Activated T-helper 1 cell treated with anti-CD3 and anti-CD28 coated beads, Interleukin-12 subunit alpha, Interleukin-12 subunit beta, Interleukin-2, Interleukin-4 antibody, amounts not matched to agents 30 ng/mL and 10 ng/mL and 1 ng/mL, durations not matched to agents 14 hours and 24 hours and 36 hours (primary cell): Measurements from ENCODE around the gene PRKCD. TPM values are rescaled to one million over a fixed set of nuclear protein-coding genes. Genes with fewer than 3 reads are reported as not detected.

Source experiments
- DNase-seq: peaks from one replicate; pipeline ENCODE4 v3.0.0; 2021; ENCODE audit warnings: low spot score
- H3K27ac Mint-ChIP-seq: one replicate; pipeline ENCODE4 v1.8.0; 2021; ENCODE audit warnings: mild to moderate bottlenecking, mixed read lengths
- H3K27me3 Mint-ChIP-seq: one replicate; pipeline ENCODE4 v1.8.0; 2022; ENCODE audit warnings: mild to moderate bottlenecking, moderate library complexity, mixed read lengths; ENCODE audit not compliant: insufficient read depth
- H3K36me3 Mint-ChIP-seq: one replicate; pipeline ENCODE4 v1.8.0; 2021; ENCODE audit warnings: low read depth, mixed read lengths
- H3K4me1 Mint-ChIP-seq: one replicate; pipeline ENCODE4 v1.8.0; 2021; ENCODE audit warnings: low read depth, mixed read lengths
- H3K4me3 Mint-ChIP-seq: one replicate; pipeline ENCODE4 v1.8.0; 2021; ENCODE audit warnings: mild to moderate bottlenecking, moderate library complexity, mixed read lengths
- H3K9me3 Mint-ChIP-seq: one replicate; pipeline ENCODE4 v1.8.0; 2021; ENCODE audit warnings: mixed read lengths
- intact Hi-C: fragments of 100-400 bp; cut with micrococcal nuclease; formaldehyde crosslinking; loops from one replicate; pipeline ENCODE4 v1.15.1; 2024
- total RNA-seq: library from RNA; stranded (reverse); gene quantifications from 2 replicates; pipeline ENCODE4 v1.2.3, GENCODE V29; 2022

Gene PRKCD
- total RNA-seq, 1 donor from 2014 or later = 24.8 TPM

DNA sequence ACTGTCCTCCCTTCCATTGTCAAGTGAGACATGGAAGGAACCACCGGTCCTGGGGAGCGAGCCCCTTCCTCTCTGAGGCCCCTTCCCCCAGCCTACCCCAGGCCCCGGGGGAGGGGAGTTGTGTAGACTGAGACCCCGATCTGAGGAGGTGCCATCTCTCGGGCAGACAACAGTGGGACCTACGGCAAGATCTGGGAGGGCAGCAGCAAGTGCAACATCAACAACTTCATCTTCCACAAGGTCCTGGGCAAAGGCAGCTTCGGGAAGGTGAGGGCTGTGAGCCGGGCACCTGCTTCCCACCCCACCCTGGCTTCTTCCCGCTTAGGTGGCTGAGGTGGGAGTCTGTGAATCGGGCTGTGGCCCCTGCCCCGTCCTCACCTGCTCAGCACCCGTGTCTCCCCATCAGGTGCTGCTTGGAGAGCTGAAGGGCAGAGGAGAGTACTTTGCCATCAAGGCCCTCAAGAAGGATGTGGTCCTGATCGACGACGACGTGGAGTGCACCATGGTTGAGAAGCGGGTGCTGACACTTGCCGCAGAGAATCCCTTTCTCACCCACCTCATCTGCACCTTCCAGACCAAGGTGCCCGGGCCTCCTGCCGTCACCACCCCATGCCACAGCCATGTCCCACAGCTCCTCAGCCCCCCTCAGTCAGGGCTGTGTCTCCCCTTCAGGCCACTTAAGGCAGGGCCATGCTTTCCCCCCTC lies 24.9 kb downstream of the PRKCD start:
- H3K4me1 Mint-ChIP-seq = no peaks in the 10 kb centered on the region
- intact Hi-C loops = no loop called here
- H3K36me3 Mint-ChIP-seq = peaks cover 28% of the 10 kb centered on the region
- DNase-seq = no peak
- no peak overlapping the region for H3K4me3 Mint-ChIP-seq
- no peak overlapping the region for H3K27ac Mint-ChIP-seq
- H3K27me3 Mint-ChIP-seq = no peaks in the 10 kb centered on the region
- no peaks in the 10 kb centered on the region for H3K9me3 Mint-ChIP-seq

DNA sequence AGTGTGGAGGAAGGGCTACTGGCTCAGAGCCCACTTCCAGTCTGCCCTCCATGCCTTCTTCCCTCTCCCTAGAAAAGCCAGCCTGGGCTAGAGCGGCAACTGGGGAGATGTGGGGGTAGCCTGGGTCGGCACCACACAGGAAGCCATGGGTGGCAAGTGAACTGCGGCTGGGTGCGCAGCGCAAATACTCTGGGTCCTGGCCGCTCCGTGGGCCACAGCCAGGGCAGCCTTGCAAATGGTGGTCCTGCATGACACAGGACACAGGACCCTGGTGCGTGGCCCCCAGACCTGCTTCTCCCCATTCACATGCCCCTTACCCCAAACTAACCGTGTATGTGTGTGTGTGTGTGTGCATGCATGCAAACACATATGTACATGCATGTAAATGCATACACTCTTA lies 25.7 kb downstream of the PRKCD start:
- intact Hi-C loops = no loop called here
- Mint-ChIP-seq H3K4me3 (no peak overlapping the region), H3K27me3 (no peaks in the 10 kb centered on the region), H3K4me1 (no peaks in the 10 kb centered on the region), H3K9me3 (no peaks in the 10 kb centered on the region), H3K36me3 (peaks cover 24% of the 10 kb centered on the region), H3K27ac (no peak overlapping the region)
- DNase-seq = no peak

DNA sequence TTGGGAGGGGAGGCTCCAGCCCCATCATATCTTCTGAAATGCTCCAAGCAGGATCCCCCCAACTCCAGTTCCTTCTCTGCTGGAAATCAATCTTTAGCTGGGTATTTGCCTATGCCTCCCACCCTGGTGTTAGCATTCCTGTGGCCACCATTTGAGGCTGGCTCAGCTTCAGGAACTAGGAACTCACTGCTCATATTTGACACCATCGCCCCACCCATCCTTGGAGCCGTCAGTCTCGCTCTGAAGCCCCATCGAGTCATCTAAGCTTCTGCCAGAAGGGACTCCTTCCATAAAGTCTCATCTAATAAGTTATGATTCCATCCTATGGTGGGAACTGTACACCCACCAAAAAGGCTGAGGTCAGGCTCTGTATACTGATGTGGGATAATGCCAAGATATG lies 26.4 kb downstream of the PRKCD start:
- Mint-ChIP-seq H3K4me3 (no peak overlapping the region), H3K36me3 (peaks cover 28% of the 10 kb centered on the region), H3K4me1 (no peaks in the 10 kb centered on the region), H3K27ac (no peak overlapping the region), H3K27me3 (no peaks in the 10 kb centered on the region), H3K9me3 (no peaks in the 10 kb centered on the region)
- intact Hi-C loops = no loop called here
- DNase-seq = no peak

DNA sequence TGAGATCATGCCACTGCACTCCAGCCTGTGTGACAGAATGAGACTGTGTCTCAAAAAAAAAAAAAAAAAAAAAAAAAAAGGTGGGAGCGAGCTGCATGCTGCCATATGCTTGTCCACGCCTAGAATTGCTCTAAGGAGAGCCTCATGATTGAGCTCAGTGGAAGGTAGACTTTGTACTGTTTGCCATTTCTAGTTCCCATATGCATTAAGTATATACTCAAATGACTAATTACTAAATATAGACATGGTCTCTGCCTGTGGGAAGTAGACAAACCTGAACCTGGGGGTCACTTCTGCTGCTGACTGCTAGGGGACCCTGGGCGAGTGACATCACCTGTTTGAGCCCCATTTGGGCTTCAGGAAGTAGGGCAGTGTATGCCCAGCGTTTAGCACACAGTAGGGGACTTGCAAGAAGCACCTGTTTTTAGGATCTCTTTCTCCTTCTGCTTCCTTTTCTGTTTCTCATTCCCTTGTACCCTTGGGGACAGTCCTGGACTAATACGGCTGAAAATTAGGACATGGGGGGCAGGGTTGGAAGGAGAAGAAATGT lies 27.2 kb downstream of the PRKCD start:
- intact Hi-C loops = no loop called here
- no peaks in the 10 kb centered on the region for H3K9me3 Mint-ChIP-seq

DNA sequence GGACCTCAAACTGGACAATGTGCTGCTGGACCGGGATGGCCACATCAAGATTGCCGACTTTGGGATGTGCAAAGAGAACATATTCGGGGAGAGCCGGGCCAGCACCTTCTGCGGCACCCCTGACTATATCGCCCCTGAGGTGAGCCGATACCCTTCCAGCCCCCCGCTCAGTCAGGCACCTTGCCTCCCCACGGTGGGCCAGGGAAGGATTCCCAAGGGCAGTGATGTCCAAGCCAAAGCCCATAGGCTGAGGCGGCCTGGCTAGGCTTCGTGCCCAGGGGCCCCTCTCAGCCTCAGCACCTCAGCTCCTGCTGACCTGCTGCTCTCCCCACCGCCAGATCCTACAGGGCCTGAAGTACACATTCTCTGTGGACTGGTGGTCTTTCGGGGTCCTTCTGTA lies 27.7 kb downstream of the PRKCD start:
- intact Hi-C loops = no loop called here
- DNase-seq = no peak
- H3K36me3 Mint-ChIP-seq = peaks cover 28% of the 10 kb centered on the region
- H3K27ac Mint-ChIP-seq = no peak overlapping the region
- peaks cover 5% of the 10 kb centered on the region for H3K4me1 Mint-ChIP-seq
- H3K4me3 Mint-ChIP-seq = no peak overlapping the region
- H3K27me3 Mint-ChIP-seq = no peaks in the 10 kb centered on the region
- no peaks in the 10 kb centered on the region for H3K9me3 Mint-ChIP-seq

More for the DNA sequence above, 27.2 kb downstream of the PRKCD start:
- H3K4me3 Mint-ChIP-seq = no peak overlapping the region
- peaks cover 5% of the 10 kb centered on the region for H3K4me1 Mint-ChIP-seq
- H3K27me3 Mint-ChIP-seq = no peaks in the 10 kb centered on the region
- no peak for DNase-seq
- no peak overlapping the region for H3K27ac Mint-ChIP-seq
- H3K36me3 Mint-ChIP-seq = peaks cover 29% of the 10 kb centered on the region

DNA sequence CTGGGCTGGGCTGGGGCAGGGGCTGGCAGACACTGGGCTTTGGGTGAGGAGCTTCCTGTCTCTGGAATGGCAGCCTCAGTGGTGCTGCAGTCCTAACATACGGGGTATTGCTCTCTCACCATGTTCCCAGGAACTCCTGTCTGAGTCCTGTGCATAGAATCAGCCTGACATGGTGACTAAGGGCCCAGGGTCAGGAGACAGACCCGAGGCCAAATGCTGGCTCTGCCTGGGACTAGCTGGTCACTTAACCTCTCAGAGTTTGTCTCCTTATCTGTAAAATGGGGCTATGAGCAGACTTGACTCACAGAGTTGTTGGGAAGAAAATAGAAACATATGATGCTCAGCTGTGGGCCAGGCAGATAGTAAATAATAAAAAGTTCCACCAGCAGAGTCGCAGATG lies 28.3 kb downstream of the PRKCD start:
- peaks cover 5% of the 10 kb centered on the region for H3K4me1 Mint-ChIP-seq
- DNase-seq = no peak
- H3K4me3 Mint-ChIP-seq = no peak overlapping the region
- H3K27me3 Mint-ChIP-seq = no peaks in the 10 kb centered on the region
- no peak overlapping the region for H3K27ac Mint-ChIP-seq
- intact Hi-C loops = no loop called here
- no peaks in the 10 kb centered on the region for H3K9me3 Mint-ChIP-seq
- H3K36me3 Mint-ChIP-seq = peaks cover 28% of the 10 kb centered on the region

DNA sequence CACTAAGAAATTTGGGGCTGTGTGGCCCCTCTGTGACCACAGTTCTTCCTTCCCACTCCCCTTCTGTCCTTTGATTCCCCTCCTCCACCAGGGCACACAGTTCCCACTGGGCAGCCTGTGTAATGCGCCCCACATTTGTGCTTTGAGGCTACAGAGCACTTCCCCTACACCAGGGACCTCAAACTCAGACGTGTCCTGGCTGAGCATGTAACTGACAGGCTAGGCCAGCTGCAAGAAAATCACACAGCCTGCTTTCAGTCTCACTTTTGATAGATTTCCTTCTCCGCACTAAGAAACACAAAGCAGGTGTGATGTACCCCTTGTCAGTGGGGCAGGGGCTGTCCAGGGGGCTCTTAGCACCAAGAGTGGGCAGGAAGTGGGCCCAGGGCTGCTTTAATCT lies 29.6 kb downstream of the PRKCD start:
- Mint-ChIP-seq H3K36me3 (peaks cover 23% of the 10 kb centered on the region), H3K4me3 (no peak overlapping the region), H3K27ac (no peak overlapping the region), H3K9me3 (no peaks in the 10 kb centered on the region), H3K27me3 (no peaks in the 10 kb centered on the region), H3K4me1 (peaks cover 11% of the 10 kb centered on the region)
- intact Hi-C loops = loop anchor here (10.0 kb wide), 1 partner anchor 346 kb away; no protein-coding TSS in a partner anchor
- no peak for DNase-seq

DNA sequence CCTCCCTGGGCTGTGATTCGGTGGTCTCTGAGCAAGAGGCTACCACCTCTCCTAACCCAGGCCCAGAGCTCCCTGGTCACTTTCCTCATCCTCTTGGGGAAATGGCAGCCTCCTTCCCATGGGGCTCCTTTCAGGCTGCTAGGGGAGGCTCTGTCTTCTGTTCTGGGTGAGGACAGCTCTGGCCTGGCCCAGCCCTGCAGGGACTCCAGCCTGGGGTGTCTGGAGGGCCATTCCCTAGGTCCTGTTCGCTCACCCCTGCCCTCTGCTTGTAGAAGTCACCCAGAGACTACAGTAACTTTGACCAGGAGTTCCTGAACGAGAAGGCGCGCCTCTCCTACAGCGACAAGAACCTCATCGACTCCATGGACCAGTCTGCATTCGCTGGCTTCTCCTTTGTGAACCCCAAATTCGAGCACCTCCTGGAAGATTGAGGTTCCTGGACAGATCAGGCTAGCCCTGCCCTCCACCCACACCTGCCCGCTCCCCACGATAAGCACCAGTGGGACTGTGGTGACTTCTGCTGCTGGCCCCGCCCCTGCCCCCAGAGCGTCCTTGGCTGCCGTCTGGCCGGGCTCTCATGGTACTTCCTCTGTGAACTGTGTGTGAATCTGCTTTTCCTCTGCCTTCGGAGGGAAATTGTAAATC lies 30.9 kb downstream of the PRKCD start:
- peaks cover 11% of the 10 kb centered on the region for H3K4me1 Mint-ChIP-seq
- DNase-seq = no peak
- no peaks in the 10 kb centered on the region for H3K27me3 Mint-ChIP-seq
- no peaks in the 10 kb centered on the region for H3K9me3 Mint-ChIP-seq
- intact Hi-C loops = loop anchor here (10.0 kb wide), 1 partner anchor 347 kb away; no protein-coding TSS in a partner anchor
- peaks cover 19% of the 10 kb centered on the region for H3K36me3 Mint-ChIP-seq
- no peak overlapping the region for H3K27ac Mint-ChIP-seq
- no peak overlapping the region for H3K4me3 Mint-ChIP-seq

DNA sequence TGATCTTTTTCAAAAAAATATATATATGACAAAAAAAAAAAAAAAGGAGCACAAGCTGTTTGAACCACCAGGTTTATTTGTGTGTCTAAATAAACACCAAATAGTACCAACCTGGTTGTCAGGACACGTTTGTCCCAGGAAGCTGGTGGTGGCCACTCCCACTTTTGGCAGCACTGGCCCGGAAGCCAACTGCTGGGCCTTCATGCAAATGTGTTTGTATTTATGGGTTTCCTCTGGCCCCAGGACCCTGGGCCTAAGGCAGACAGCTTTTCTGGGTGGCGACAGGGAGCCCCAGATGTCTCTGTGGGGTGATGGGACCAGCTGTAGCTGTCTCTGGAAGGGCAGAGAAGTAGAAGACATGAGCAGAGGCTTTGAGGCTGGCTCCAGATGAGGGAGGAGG lies 31.6 kb downstream of the PRKCD start:
- intact Hi-C loops = loop anchor here (10.0 kb wide), 1 partner anchor 348 kb away; no protein-coding TSS in a partner anchor
- H3K9me3 Mint-ChIP-seq = no peaks in the 10 kb centered on the region
- no peak for DNase-seq
- H3K36me3 Mint-ChIP-seq = peaks cover 16% of the 10 kb centered on the region
- peaks cover 11% of the 10 kb centered on the region for H3K4me1 Mint-ChIP-seq
- H3K27me3 Mint-ChIP-seq = no peaks in the 10 kb centered on the region
- no peak overlapping the region for H3K27ac Mint-ChIP-seq
- H3K4me3 Mint-ChIP-seq = no peak overlapping the region

DNA sequence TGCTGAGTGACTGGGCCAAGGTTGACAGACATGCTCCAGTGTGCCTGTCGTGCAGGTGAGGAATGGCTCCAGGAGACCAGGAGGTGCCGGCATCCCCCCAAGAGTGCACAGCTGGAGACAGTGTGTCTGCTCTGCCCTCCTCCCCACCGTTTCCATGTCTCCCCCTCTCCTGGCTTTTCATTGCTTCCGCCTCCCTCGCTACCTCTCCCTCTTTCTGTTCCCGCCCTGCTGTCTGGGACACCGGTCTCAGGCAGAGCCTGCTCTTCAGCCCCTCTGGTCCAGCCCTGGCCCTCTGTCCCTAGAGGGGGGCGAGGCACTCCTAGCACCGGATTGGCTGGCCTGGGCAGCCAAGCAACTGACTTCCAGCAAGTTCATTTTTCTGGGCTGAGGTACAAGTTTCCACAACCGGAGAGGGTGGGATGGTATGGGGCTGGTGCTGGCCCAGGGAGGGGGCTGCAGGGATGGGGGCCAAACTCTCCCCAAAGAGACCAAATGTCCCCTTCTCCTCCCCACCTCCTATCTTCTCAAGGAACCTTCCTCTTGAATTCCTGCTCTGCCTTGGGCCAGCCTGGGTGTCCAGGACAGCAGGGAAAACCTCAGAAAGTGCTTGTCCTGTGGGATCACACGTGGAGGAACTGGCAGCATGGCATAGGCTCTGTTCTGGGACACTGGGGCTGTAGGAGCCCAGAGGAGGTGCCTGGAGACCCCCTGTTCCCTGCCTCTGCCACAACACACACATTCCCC lies 32.6 kb downstream of the PRKCD start:
- peaks cover 11% of the 10 kb centered on the region for H3K4me1 Mint-ChIP-seq
- no peak overlapping the region for H3K4me3 Mint-ChIP-seq
- H3K27me3 Mint-ChIP-seq = no peaks in the 10 kb centered on the region
- intact Hi-C loops = loop anchor here (10.0 kb wide), 1 partner anchor 349 kb away; no protein-coding TSS in a partner anchor
- H3K27ac Mint-ChIP-seq = no peak overlapping the region
- peaks cover 14% of the 10 kb centered on the region for H3K36me3 Mint-ChIP-seq
- no peaks in the 10 kb centered on the region for H3K9me3 Mint-ChIP-seq
- DNase-seq = no peak

DNA sequence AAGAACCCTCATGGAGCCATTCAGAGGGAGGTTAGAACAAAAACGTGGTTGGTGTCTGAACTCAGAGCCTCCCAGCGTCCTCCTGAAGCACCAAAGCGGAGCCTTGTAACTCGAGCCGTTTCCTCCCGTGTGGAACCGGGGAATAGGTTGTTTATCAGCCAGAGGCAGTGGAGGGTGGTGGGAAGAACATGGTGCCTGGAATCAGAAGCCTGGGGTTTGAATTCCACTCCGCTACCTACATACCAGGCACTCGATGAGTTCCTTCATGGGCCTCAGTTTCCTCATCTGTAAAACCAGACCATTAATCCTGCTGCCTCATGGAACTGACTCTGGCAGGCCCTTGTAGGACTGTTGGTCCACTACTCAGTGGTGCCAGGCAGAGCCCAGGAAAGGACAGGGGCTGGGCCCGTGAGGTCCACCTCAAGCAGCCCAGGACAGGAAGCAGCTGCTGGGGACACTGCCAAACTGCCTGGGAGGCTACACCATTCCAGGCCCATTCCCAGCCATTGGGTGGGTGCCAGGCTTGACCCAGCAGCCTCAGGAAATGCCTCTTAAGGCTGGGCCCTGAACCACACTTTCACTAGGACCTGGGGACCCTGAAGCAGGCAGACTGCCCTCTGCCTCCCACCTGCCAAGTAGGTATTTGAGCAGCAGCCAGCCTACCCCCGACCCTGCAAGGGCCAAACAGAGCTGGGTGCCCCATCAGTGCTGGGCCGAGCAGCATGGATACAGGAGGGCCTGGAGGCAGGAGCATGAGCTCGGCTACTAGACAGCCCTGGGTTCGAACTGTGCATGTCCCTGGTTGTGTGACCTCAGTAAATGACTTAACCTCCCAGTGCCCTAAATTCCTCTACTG lies 33.4 kb downstream of the PRKCD start:
- Mint-ChIP-seq H3K27ac (no peak overlapping the region), H3K9me3 (no peaks in the 10 kb centered on the region), H3K4me1 (peaks cover 11% of the 10 kb centered on the region), H3K36me3 (peaks cover 14% of the 10 kb centered on the region), H3K4me3 (no peak overlapping the region), H3K27me3 (no peaks in the 10 kb centered on the region)
- intact Hi-C loops = loop anchor here (10.0 kb wide), 1 partner anchor 350 kb away; no protein-coding TSS in a partner anchor
- no peak for DNase-seq

DNA sequence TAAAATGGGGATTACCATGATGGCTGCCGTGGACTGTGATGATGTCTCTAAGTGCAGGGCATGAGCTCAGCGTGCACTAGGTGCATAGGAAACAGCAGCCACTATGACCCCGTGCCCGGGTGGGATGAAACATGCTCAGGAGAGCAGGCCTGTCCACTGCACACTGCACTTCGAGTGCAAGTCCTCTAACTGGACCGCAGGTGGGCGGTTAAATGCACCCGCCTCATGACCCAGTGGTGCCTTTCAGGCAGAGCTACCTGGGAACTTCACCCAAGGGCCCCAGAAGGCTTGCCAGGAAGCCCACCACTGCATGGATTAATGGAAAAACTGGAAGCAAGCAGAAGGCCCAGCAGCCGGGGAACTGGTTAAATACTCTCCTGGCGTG lies 34.0 kb downstream of the PRKCD start:
- H3K27ac Mint-ChIP-seq = peak overlapping the region; percentile 56

More for the DNA sequence above, 34.0 kb downstream of the PRKCD start:
- H3K27me3 Mint-ChIP-seq = peaks cover 2% of the 10 kb centered on the region
- no peaks in the 10 kb centered on the region for H3K9me3 Mint-ChIP-seq
- peaks cover 11% of the 10 kb centered on the region for H3K4me1 Mint-ChIP-seq
- H3K36me3 Mint-ChIP-seq = peaks cover 12% of the 10 kb centered on the region
- intact Hi-C loops = loop anchor here (10.0 kb wide), 1 partner anchor 350 kb away; no protein-coding TSS in a partner anchor
- H3K4me3 Mint-ChIP-seq = no peak overlapping the region
- no peak for DNase-seq
